Sigmoid colon (tissue), 7 donors: ENCODE results near the gene GABRR2. TPM values are rescaled to one million over a fixed set of nuclear protein-coding genes. Genes with fewer than 3 reads are reported as not detected.
"Not testable (repeated sequence)": the region's sequence is repeated elsewhere in the genome, so short reads cannot be mapped to it uniquely, and the experiment has no call there.

Source experiments
- DNase-seq: peaks from one replicate; pipeline ENCODE4 v3.0.0-alpha.2; 2019
- H3K27ac ChIP-seq, 4 donors: fragments of 200-600 bp; sonication (generic); one replicate each; pipeline ENCODE4 v1.5.1; 2016 to 2019; ENCODE audit warnings: mild to moderate bottlenecking in 1 of 4
- H3K27me3 ChIP-seq, 3 donors: fragments of 200-600 bp; sonication (generic); one replicate each; pipeline ENCODE4 v1.5.1; 2019; ENCODE audit warnings: mild to moderate bottlenecking in 1 of 3
- H3K36me3 ChIP-seq, 4 donors: fragments of 200-600 bp; sonication (generic); one replicate each; pipeline ENCODE4 v1.5.1; 2016 to 2019
- H3K4me1 ChIP-seq, 4 donors: fragments of 200-600 bp; sonication (generic); one replicate each; pipeline ENCODE4 v1.5.1; 2017 to 2019
- H3K4me3 ChIP-seq, 4 donors: fragments of 200-600 bp; sonication (generic); one replicate each; pipeline ENCODE4 v1.5.1; 2017 to 2019; ENCODE audit warnings: mild to moderate bottlenecking in 2 of 4, moderate library complexity in 1 of 4
- H3K9me3 ChIP-seq, 4 donors: fragments of 200-600 bp in 3 of 4; sonication (generic) in 3 of 4; one replicate each; pipeline versions ENCODE4 v1.5.1 to v1.6.1; 2013 to 2019
- EP300 ChIP-seq, 4 donors: sonication (generic); formaldehyde crosslinking; IDR thresholded peaks; one replicate each; pipeline ENCODE4 v1.6.1; 2017; ENCODE audit warnings: antibody characterized with exemption in 4 of 4
- POLR2A ChIP-seq, 2 donors: fragments of 450-650 bp; IDR thresholded peaks; one replicate each; pipeline ENCODE4 v1.6.1; 2016; ENCODE audit warnings: antibody characterized with exemption in 2 of 2, mild to moderate bottlenecking in 2 of 2, moderate library complexity in 2 of 2
- POLR2AphosphoS5 ChIP-seq, 4 donors: sonication (generic); formaldehyde crosslinking; IDR thresholded peaks; one replicate each; pipeline ENCODE4 v1.6.1; 2017; ENCODE audit warnings: antibody characterized with exemption in 4 of 4
- WGBS, 2 donors: extraction: QIAGEN DNeasy Blood & Tissue Kit; methylation state at CpG; one replicate each; pipeline ENCODE4 v1.1.7; 2013; 5-methylcytosine and 5-hydroxymethylcytosine counted together
- intact Hi-C: fragments of 100-400 bp; cut with DNase I; formaldehyde crosslinking; loops from one replicate; pipeline ENCODE4 v1.15.1; 2023
- polyA plus RNA-seq, 3 donors: library from polyadenylated mRNA; stranded (reverse); fragments of 200-250 nt; gene quantifications; one replicate each; pipeline ENCODE4 v1.2.3, GENCODE V29; 2013
- total RNA-seq, 4 donors: library from RNA; depleted of rRNA; stranded (reverse); fragments of >200 nt; gene quantifications; one replicate each; pipeline ENCODE4 v1.1.0, GENCODE V29; 2016
- TF ChIP-seq, protein P1 (sequence below), 4 experiments: fragments of 450-650 bp in 3 of 4; fragments of 200-600 bp in 1 of 4; IDR thresholded peaks; one replicate each; pipeline ENCODE4 v1.5.1; 2016 to 2019; ENCODE audit warnings: antibody characterized with exemption in 4 of 4, mild to moderate bottlenecking in 3 of 4, moderate library complexity in 2 of 4
- donor health status: healthy with polysubstance abuse.
- donor health status: Bipolar disorder and iron deficiency.
- donor health status: healthy.

The GABRR2 gene
- total and polyA plus RNA-seq, 7 donors: 0.36 to 2.8 (median 0.99) TPM; not detected in 2

DNA sequence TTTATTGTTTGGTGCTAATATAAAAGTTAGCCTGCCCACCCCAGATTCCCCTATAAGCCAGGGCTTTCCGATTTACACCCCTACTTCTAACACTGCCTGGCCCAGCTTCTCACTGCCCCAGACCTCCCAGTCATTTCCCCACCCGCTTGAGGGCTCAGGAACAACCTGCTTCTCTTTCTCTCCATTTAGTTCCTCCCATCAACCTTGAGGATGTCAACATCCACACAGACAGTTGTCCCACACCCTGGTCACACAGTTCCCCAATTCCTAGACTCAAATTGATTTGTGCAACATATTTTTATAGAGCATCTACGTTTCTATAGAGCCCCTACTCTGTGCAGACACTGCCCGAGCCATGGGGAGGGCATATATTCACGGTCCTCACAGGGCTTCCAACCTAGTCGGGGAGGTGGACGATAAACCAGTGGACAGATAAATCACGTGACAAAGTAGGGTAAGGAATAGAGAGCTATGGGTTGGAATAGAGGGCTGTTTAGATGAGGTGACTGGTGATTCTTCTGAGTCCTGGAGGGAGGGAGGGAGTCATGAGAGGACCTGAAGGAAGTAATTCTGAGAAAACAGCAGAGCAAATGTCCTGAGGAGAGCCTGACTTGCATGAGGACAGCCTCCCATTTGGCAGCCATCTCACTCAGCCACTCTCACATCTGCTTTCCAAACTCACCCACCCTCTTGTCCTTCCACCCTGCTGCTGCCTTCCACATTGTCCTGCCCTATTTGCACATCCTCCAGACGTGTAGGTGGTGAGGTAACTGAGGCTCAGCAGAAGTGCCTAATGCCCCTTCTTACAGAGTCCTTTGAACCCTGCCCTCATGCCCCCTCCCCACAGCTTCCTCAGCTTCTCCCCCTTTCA, 6.3 kb downstream of the GABRR2 start:
- WGBS, 2 donors: 86 to 87% methylated on average over 9 of the region's 9 CpGs
- Histone ChIP-seq H3K27ac (no peak overlapping the region), H3K36me3 (no peaks in the 10 kb centered on the region), H3K4me1 (peaks cover 0 to 25% (median 23%) of the 10 kb centered on the region in 4 donors), H3K9me3 (no peaks in the 10 kb centered on the region), H3K4me3 (no peak overlapping the region), H3K27me3 (no peaks in the 10 kb centered on the region)
- no peak for DNase-seq
- no peak for TF ChIP-seq POLR2A (IDR thresholded peaks at IDR 0.05)
- intact Hi-C loops: no loop called here

- H3K36me3 ChIP-seq, intact Hi-C loops, H3K4me1 ChIP-seq, H3K9me3 ChIP-seq, H3K27me3 ChIP-seq, H3K4me3 ChIP-seq, DNase-seq, H3K27ac ChIP-seq: not testable (repeated sequence)
- 80 to 87% methylated on average over 3 of the region's 3 CpGs for WGBS, 2 donors
These were observed 10.6 kb downstream of the GABRR2 start for GRCh38 chr6:89304517-89304916.

DNA sequence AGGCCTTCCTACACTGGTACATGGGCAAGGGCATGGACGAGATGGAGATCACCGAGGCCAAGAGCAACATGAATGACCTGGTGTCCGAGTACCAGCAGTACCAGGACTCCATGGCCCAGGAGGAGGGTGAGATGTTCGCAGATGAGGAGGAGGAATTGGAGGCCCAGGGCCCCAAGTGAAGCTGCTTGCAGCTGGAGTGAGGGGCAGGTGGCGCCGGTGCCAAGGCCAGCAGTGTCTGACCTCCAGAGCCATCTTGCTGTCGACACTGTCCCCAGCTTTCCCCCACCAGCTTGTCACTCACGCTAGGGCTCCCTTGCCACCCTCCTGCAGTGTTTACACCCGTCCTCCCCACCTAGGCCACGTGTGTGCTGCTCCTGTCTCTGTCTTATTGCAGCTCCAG, 12.2 kb downstream of the GABRR2 start:
- Histone ChIP-seq H3K36me3 (no peaks in the 10 kb centered on the region), H3K27ac (no peak overlapping the region), H3K27me3 (no peaks in the 10 kb centered on the region), H3K9me3 (no peaks in the 10 kb centered on the region), H3K4me1 (no peaks in the 10 kb centered on the region), H3K4me3 (no peak overlapping the region)
- intact Hi-C loops: no loop called here
- TF ChIP-seq, protein P1, sequence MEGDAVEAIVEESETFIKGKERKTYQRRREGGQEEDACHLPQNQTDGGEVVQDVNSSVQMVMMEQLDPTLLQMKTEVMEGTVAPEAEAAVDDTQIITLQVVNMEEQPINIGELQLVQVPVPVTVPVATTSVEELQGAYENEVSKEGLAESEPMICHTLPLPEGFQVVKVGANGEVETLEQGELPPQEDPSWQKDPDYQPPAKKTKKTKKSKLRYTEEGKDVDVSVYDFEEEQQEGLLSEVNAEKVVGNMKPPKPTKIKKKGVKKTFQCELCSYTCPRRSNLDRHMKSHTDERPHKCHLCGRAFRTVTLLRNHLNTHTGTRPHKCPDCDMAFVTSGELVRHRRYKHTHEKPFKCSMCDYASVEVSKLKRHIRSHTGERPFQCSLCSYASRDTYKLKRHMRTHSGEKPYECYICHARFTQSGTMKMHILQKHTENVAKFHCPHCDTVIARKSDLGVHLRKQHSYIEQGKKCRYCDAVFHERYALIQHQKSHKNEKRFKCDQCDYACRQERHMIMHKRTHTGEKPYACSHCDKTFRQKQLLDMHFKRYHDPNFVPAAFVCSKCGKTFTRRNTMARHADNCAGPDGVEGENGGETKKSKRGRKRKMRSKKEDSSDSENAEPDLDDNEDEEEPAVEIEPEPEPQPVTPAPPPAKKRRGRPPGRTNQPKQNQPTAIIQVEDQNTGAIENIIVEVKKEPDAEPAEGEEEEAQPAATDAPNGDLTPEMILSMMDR (IDR thresholded peaks at IDR 0.05): no peak
- no peak for TF ChIP-seq EP300 (IDR thresholded peaks at IDR 0.05)
- TF ChIP-seq POLR2A (IDR thresholded peaks at IDR 0.05): no peak
- TF ChIP-seq POLR2AphosphoS5 (IDR thresholded peaks at IDR 0.05): no peak
- WGBS, 2 donors: 92 to 94% methylated on average over 10 of the region's 10 CpGs
- DNase-seq: no peak

GRCh38 chr6:89302195-89302770, 12.8 kb downstream of the GABRR2 start:
- TF ChIP-seq EP300 (IDR thresholded peaks at IDR 0.05) (no peak), POLR2A (IDR thresholded peaks at IDR 0.05) (no peak), POLR2AphosphoS5 (IDR thresholded peaks at IDR 0.05) (no peak)
- TF ChIP-seq, protein P1 (IDR thresholded peaks at IDR 0.05): no peak
- Histone ChIP-seq H3K27me3 (no peaks in the 10 kb centered on the region), H3K27ac (no peak overlapping the region), H3K4me1 (no peaks in the 10 kb centered on the region), H3K4me3 (no peak overlapping the region), H3K36me3 (no peaks in the 10 kb centered on the region), H3K9me3 (no peaks in the 10 kb centered on the region)
- 89 to 93% methylated on average over 22 of the region's 22 CpGs for WGBS, 2 donors
- intact Hi-C loops: no loop called here
- DNase-seq: no peak

GRCh38 chr6:89301586-89302194, 13.4 kb downstream of the GABRR2 start:
- Histone ChIP-seq H3K27me3 (no peaks in the 10 kb centered on the region), H3K4me3 (no peak overlapping the region), H3K36me3 (no peaks in the 10 kb centered on the region), H3K27ac (no peak overlapping the region), H3K4me1 (no peaks in the 10 kb centered on the region), H3K9me3 (no peaks in the 10 kb centered on the region)
- TF ChIP-seq EP300 (IDR thresholded peaks at IDR 0.05) (no peak), POLR2AphosphoS5 (IDR thresholded peaks at IDR 0.05) (no peak), POLR2A (IDR thresholded peaks at IDR 0.05) (no peak)
- TF ChIP-seq, protein P1 (IDR thresholded peaks at IDR 0.05): no peak
- 95 to 96% methylated on average over 25 of the region's 25 CpGs for WGBS, 2 donors
- no peak for DNase-seq
- intact Hi-C loops: no loop called here
